ENCODE data around the gene SRRM3. TPM values are rescaled to one million over a fixed set of nuclear protein-coding genes. Genes with fewer than 3 reads are reported as not detected.
"Not testable (repeated sequence)": the region's sequence is repeated elsewhere in the genome, so short reads cannot be mapped to it uniquely, and the experiment has no call there.

The SRRM3 gene
- total RNA-seq, 2 donors from 2014 or later, result 4.1 to 5.0 TPM

DNA sequence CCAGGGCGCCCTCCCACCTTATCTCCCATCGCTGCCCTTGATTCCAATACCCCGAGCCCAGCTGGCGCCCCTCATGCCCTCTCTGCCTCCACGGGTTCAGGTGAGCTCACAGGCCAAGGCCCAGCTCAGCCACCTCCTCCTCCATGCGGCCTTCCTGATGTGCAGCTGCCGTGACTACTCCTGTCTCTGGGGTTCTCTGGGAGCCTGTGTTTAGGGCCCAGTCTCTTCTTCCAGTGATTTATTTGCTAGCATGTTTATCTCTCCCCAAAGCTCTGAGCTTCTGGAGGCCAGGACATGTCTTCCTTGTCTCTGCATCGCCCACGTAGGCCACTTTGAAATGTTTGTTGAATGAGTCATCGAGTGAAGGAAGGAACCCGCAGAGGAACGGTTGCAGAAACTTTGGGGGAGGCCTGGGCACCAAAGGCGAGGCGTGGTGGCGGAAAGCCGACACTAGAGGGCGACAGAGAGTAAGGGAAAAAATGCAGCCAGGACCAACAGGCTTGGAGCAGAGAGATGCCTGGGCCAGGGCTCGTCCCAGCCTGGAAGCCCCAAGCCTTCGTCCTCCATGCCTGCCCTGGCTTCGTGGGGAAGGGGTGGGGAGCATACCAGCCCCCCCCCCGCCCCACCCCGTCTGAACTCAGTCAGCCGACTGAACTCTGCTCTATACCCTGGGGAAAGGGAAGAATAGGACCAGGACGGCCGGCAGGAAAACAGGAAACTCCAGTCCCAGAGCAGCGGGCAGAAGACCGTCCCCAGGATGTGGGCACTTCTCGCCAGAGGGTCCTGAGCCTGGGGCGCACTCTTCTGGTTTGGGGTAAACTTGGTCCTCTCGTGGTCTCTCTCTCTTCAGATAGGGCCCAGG lies 89.9 kb downstream of the SRRM3 start:
- Histone ChIP-seq H3K9ac (ENCODE audit: extremely low read depth, low read length, poor library complexity, severe bottlenecking) (no peak overlapping the region), H3K36me3 (ENCODE audit: control insufficient read depth, insufficient read depth, low read length) (no peaks in the 10 kb centered on the region), H3K4me1 (ENCODE audit: control insufficient read depth, insufficient read depth, low read length) (no peaks in the 10 kb centered on the region), H3K4me3 (ENCODE audit: low read length) (no peak overlapping the region), H3K27ac (ENCODE audit: low read depth, low read length) (peak overlapping the region; percentile 21), H3K9me3 (ENCODE audit: control insufficient read depth, low read length) (no peaks in the 10 kb centered on the region), H3K27me3 (ENCODE audit: control insufficient read depth, insufficient read depth, low read length, poor library complexity, severe bottlenecking) (no peaks in the 10 kb centered on the region)
- WGBS, 2 experiments (ENCODE audit: insufficient coverage in 1 of 2, insufficient read length in 1 of 2), result 36% methylated on average over 20 to 29 of the region's 30 CpGs
- H3K9me3 Mint-ChIP-seq, result no peaks in the 10 kb centered on the region
- no peaks in the 10 kb centered on the region for H3K36me3 Mint-ChIP-seq (ENCODE audit: low read depth)
- H3K27me3 Mint-ChIP-seq (ENCODE audit: insufficient read depth), result no peaks in the 10 kb centered on the region
- no peak overlapping the region for H3K4me3 Mint-ChIP-seq
- peak; percentile 99 for DNase-seq
- TF ChIP-seq, protein P1, sequence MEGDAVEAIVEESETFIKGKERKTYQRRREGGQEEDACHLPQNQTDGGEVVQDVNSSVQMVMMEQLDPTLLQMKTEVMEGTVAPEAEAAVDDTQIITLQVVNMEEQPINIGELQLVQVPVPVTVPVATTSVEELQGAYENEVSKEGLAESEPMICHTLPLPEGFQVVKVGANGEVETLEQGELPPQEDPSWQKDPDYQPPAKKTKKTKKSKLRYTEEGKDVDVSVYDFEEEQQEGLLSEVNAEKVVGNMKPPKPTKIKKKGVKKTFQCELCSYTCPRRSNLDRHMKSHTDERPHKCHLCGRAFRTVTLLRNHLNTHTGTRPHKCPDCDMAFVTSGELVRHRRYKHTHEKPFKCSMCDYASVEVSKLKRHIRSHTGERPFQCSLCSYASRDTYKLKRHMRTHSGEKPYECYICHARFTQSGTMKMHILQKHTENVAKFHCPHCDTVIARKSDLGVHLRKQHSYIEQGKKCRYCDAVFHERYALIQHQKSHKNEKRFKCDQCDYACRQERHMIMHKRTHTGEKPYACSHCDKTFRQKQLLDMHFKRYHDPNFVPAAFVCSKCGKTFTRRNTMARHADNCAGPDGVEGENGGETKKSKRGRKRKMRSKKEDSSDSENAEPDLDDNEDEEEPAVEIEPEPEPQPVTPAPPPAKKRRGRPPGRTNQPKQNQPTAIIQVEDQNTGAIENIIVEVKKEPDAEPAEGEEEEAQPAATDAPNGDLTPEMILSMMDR (conservative IDR thresholded peaks at IDR 0.05), result peak; percentile 98
- H3K4me1 Mint-ChIP-seq, result peaks cover 9% of the 10 kb centered on the region
- peak overlapping the region; percentile 82 for H3K27ac Mint-ChIP-seq

DNA sequence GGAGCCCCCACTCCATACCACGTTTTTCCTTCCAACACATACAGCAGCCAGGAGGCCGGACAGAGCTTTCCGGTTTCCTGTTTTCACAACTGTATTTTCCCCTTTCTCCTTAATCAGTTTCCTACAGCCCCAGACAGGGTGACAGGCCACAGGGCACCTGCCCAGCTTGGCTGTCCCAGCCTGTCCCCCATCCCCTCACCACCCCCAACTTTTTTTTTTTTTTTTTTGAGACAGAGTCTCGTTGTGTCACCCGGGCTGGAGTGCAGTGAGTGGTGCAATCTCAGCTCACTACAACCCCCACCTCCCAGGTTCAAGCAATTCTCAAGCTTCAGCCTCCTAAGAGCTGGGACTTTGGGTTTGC lies 90.5 kb downstream of the SRRM3 start:
- Histone ChIP-seq H3K4me3 (ENCODE audit: low read length) (no peak overlapping the region), H3K9ac (ENCODE audit: extremely low read depth, low read length, poor library complexity, severe bottlenecking) (no peak overlapping the region), H3K4me1 (ENCODE audit: control insufficient read depth, insufficient read depth, low read length) (no peaks in the 10 kb centered on the region), H3K36me3 (ENCODE audit: control insufficient read depth, insufficient read depth, low read length) (no peaks in the 10 kb centered on the region), H3K9me3 (ENCODE audit: control insufficient read depth, low read length) (no peaks in the 10 kb centered on the region), H3K27me3 (ENCODE audit: control insufficient read depth, insufficient read depth, low read length, poor library complexity, severe bottlenecking) (no peaks in the 10 kb centered on the region), H3K27ac (ENCODE audit: low read depth, low read length) (no peak overlapping the region)
- no peaks in the 10 kb centered on the region for H3K27me3 Mint-ChIP-seq (ENCODE audit: insufficient read depth)
- TF ChIP-seq, protein P1 (conservative IDR thresholded peaks at IDR 0.05), result no peak
- H3K9me3 Mint-ChIP-seq, result no peaks in the 10 kb centered on the region
- 86% methylated on average over 5 of the region's 5 CpGs; no CpG with 5 or more reads in 1 of the 2 experiments for WGBS, 2 experiments (ENCODE audit: insufficient coverage in 1 of 2, insufficient read length in 1 of 2)
- no peak overlapping the region for H3K4me3 Mint-ChIP-seq
- DNase-seq, result no peak
- peaks cover 9% of the 10 kb centered on the region for H3K4me1 Mint-ChIP-seq
- peak overlapping the region; percentile 81 for H3K27ac Mint-ChIP-seq
- H3K36me3 Mint-ChIP-seq (ENCODE audit: low read depth), result no peaks in the 10 kb centered on the region

DNA sequence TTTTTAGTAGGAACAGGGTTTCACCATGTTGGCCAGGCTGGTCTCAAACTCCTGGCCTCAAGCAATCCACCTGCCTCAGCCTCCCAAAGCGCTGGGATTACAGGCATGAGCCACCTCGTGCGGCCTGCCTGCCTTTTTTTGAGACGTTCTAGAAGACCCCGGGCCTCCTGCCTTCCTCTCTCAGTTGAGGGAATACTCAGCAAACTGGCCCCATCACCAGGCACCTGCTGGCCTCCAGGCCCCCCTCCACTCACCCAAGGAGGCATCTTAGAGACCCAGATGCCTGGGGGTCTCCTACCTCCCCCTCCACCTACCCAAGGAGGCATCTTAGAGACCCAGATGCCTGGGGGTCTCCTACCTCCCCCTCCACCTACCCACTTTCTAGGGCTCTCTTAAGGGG lies 91.2 kb downstream of the SRRM3 start:
- H3K4me1 Mint-ChIP-seq; H3K27ac ChIP-seq (ENCODE audit: low read depth, low read length); H3K9ac ChIP-seq (ENCODE audit: extremely low read depth, low read length, poor library complexity, severe bottlenecking); H3K27me3 ChIP-seq (ENCODE audit: control insufficient read depth, insufficient read depth, low read length, poor library complexity, severe bottlenecking); H3K4me3 ChIP-seq (ENCODE audit: low read length); H3K36me3 Mint-ChIP-seq (ENCODE audit: low read depth); H3K4me3 Mint-ChIP-seq; H3K9me3 Mint-ChIP-seq; DNase-seq; H3K27ac Mint-ChIP-seq; H3K4me1 ChIP-seq (ENCODE audit: control insufficient read depth, insufficient read depth, low read length); H3K36me3 ChIP-seq (ENCODE audit: control insufficient read depth, insufficient read depth, low read length); H3K9me3 ChIP-seq (ENCODE audit: control insufficient read depth, low read length); H3K27me3 Mint-ChIP-seq (ENCODE audit: insufficient read depth): not testable (repeated sequence)
- WGBS, 2 experiments (ENCODE audit: insufficient coverage in 1 of 2, insufficient read length in 1 of 2), result 91 to 94% methylated on average over 2 to 5 of the region's 5 CpGs

All from endodermal cell (in vitro differentiated cells).